PFSK-1 (cell line): Measurements from ENCODE around the gene FBXO33.

Experiments used
- POLR2AphosphoS5 ChIP-seq: IDR thresholded peaks from 2 replicates; pipeline ENCODE4 v1.6.1; 2012; ENCODE audit warnings: low read depth, mild to moderate bottlenecking, control low read depth, low read length, moderate library complexity
- SIN3A ChIP-seq: IDR thresholded peaks from 2 replicates; pipeline ENCODE4 v1.6.1; 2012; ENCODE audit warnings: mild to moderate bottlenecking, low read length, moderate library complexity, borderline replicate concordance; ENCODE audit not compliant: insufficient read depth

DNA sequence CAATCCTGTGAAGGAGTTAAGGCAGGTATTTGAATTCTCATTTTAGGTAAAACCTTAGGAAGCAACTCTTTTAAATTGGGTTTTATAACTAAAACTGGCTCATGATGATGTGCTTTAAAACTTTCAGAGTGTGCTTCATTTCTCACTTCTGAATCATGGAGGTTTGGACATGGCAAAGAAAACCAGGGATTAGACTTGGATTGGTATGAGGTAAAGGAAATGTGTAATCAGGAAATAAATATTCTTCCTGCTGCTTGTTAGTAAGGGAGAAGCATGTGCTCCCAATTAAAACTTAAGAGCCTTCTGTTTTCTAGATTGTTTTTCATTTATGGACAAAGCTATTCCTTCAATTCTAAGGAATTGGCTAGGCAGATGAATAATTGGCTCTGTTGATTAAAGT is 57.4 kb downstream of the FBXO33 start:
- no peak for TF ChIP-seq POLR2AphosphoS5
- TF ChIP-seq SIN3A, result no peak
